Common myeloid progenitor, CD34-positive (primary cell): ENCODE data around the gene MGST3. TPM values are rescaled to one million over a fixed set of nuclear protein-coding genes. Genes with fewer than 3 reads are reported as not detected.
"Not testable (repeated sequence)": the region's sequence is repeated elsewhere in the genome, so short reads cannot be mapped to it uniquely, and the experiment has no call there.

ENCODE experiments used
- CTCF ChIA-PET: fragments of 350-600 bp; sonication (Branson Sonifier 250); formaldehyde crosslinking; loops from one replicate; lab custom pipeline; 2021; ENCODE audit warnings: antibody characterized with exemption; lab: Charles Lee
- POLR2A ChIA-PET: fragments of 350-600 bp; sonication (Branson Sonifier 250); formaldehyde crosslinking; loops from one replicate; lab custom pipeline; 2021; ENCODE audit warnings: antibody characterized with exemption; lab: Charles Lee
- DNase-seq, 3 donors: peaks; one replicate each; pipeline versions ENCODE4 v3.0.0 to v3.0.0-alpha.2; 2013
- H3K27ac ChIP-seq, 2 experiments: 1 replicate in 1 of 2; 2 replicates in 1 of 2; pipeline ENCODE4 v1.7.0; 2013; ENCODE audit warnings: inconsistent platforms in 2 of 2, low read length in 2 of 2, mild to moderate bottlenecking in 2 of 2, low read depth in 1 of 2, moderate library complexity in 1 of 2; ENCODE audit not compliant: severe bottlenecking in 2 of 2, insufficient read depth in 1 of 2, poor library complexity in 1 of 2
- H3K27me3 ChIP-seq, 5 experiments: replicated peaks in 2 of 5; 1 replicate in 3 of 5; 2 replicates in 2 of 5; pipeline versions ENCODE4 v1.6.1 to v1.7.0; 2013; ENCODE audit warnings: low read length in 4 of 5, mild to moderate bottlenecking in 2 of 5, moderate library complexity in 2 of 5, inconsistent platforms in 1 of 5; ENCODE audit not compliant: insufficient read depth in 5 of 5, control insufficient read depth in 4 of 5
- H3K36me3 ChIP-seq, 4 experiments: 1 replicate in 2 of 4; 2 replicates in 2 of 4; pipeline versions ENCODE4 v1.6.1 to v1.7.0; 2013; ENCODE audit warnings: low read length in 3 of 4, control low read depth in 1 of 4, mild to moderate bottlenecking in 1 of 4; ENCODE audit not compliant: control insufficient read depth in 4 of 4, insufficient read depth in 4 of 4
- H3K4me1 ChIP-seq, 4 experiments: 1 replicate in 3 of 4; 2 replicates in 1 of 4; pipeline versions ENCODE4 v1.6.1 to v1.7.1; 2013; ENCODE audit warnings: low read length in 3 of 4, mild to moderate bottlenecking in 3 of 4, control low read depth in 1 of 4, inconsistent platforms in 1 of 4, moderate library complexity in 1 of 4; ENCODE audit not compliant: control insufficient read depth in 4 of 4, insufficient read depth in 4 of 4; ENCODE audit errors: control extremely low read depth in 1 of 4
- H3K4me3 ChIP-seq, 7 experiments: 1 replicate in 4 of 7; 2 replicates in 3 of 7; pipeline versions ENCODE4 v1.5.1 to v1.7.0; 2013; ENCODE audit warnings: mild to moderate bottlenecking in 7 of 7, low read length in 6 of 7, moderate library complexity in 6 of 7, inconsistent platforms in 2 of 7, low read depth in 2 of 7, control low read depth in 1 of 7; ENCODE audit not compliant: insufficient read depth in 4 of 7, control insufficient read depth in 1 of 7; ENCODE audit errors: extremely low read depth in 1 of 7
- H3K9me3 ChIP-seq, 5 experiments: 1 replicate in 4 of 5; 2 replicates in 1 of 5; pipeline versions ENCODE4 v1.6.1 to v1.7.1; 2013; ENCODE audit warnings: low read length in 4 of 5, mild to moderate bottlenecking in 2 of 5, inconsistent platforms in 1 of 5, low read depth in 1 of 5, moderate library complexity in 1 of 5; ENCODE audit not compliant: control insufficient read depth in 4 of 5, insufficient read depth in 2 of 5; ENCODE audit errors: control extremely low read depth in 1 of 5
- WGBS: methylation state at CpG from one replicate; pipeline ENCODE4 v1.1.5; 2013; ENCODE audit not compliant: insufficient coverage; 5-methylcytosine and 5-hydroxymethylcytosine counted together
- polyA plus RNA-seq: library from polyadenylated mRNA; unstranded; fragments of 120-200 nt; gene quantifications from one replicate; pipeline ENCODE4 v1.2.1, GENCODE V29; 2013

MGST3 gene
- 64.4 TPM for polyA plus RNA-seq

- Histone ChIP-seq H3K9me3 (no peaks in the 10 kb centered on the region), H3K27me3 (no peaks in the 10 kb centered on the region), H3K27ac (peak within 1 kb of the TSS; percentile 44 to 84), H3K4me1 (peaks cover 14 to 27% (median 21%) of the 10 kb centered on the region in 4 experiments), H3K36me3 (no peaks in the 10 kb centered on the region), H3K4me3 (peak within 1 kb of the TSS; percentile 86 to 99 (median 93))
- peak; percentile 95 to 98 (median 97) for DNase-seq
- ChIA-PET POLR2A (no interaction called here), CTCF (interaction anchor here (1.3 kb wide), 1 partner anchor 67 kb away, joined by 5 read pairs; no protein-coding TSS in a partner anchor)
- 0% methylated on average over 46 of the region's 56 CpGs for WGBS
Measured at GRCh38 chr1:165630629-165631341, at the start of gene MGST3. Gene MGST3, plus strand, starts transcription at chr1:165631234. Its CDS starts 18,614 bp downstream, at chr1:165649848.

GRCh38 chr1:165581926-165582325, 49.1 kb upstream of the MGST3 start:
- Histone ChIP-seq H3K27ac (no peak overlapping the region), H3K4me1 (no peaks in the 10 kb centered on the region), H3K9me3 (peaks cover 0 to 3% (median 0%) of the 10 kb centered on the region in 5 experiments), H3K4me3 (no peak overlapping the region), H3K36me3 (no peaks in the 10 kb centered on the region), H3K27me3 (peaks cover 2 to 32% (median 14%) of the 10 kb centered on the region in 5 experiments)
- ChIA-PET CTCF (no interaction called here), POLR2A (no interaction called here)
- 98% methylated on average over 25 of the region's 25 CpGs for WGBS
- no peak for DNase-seq

- Histone ChIP-seq H3K27ac (no peak overlapping the region), H3K4me3 (no peak overlapping the region), H3K4me1 (no peaks in the 10 kb centered on the region), H3K9me3 (peaks cover 0 to 3% (median 0%) of the 10 kb centered on the region in 5 experiments), H3K27me3 (peaks cover 14 to 59% (median 32%) of the 10 kb centered on the region in 5 experiments), H3K36me3 (no peaks in the 10 kb centered on the region)
- POLR2A ChIA-PET: interaction anchor here (1.4 kb wide), 1 partner anchor 11 kb away, joined by 3 read pairs; no protein-coding TSS in a partner anchor
- 100% methylated on average over 1 of the region's 3 CpGs for WGBS
- CTCF ChIA-PET: interaction anchor here (1.1 to 5.4 kb wide), 5 partner anchors 8 to 218 kb away, joined by 3 to 22 read pairs (median 5); no protein-coding TSS in a partner anchor
- DNase-seq: no peak
Measured at GRCh38 chr1:165586398-165586797, 44.6 kb upstream of the MGST3 start.

- DNase-seq, H3K27ac ChIP-seq, POLR2A ChIA-PET, H3K4me3 ChIP-seq, H3K36me3 ChIP-seq, H3K4me1 ChIP-seq, H3K9me3 ChIP-seq: not testable (repeated sequence)
- CTCF ChIA-PET: interaction anchor here (1.5 to 8.8 kb wide), 10 partner anchors 46 to 333 kb away, joined by 5 to 100 read pairs (median 10); no protein-coding TSS in a partner anchor
- whole genome bisulfite sequencing: 100% methylated on average over 1 of the region's 4 CpGs
- H3K27me3 ChIP-seq: peaks cover 27 to 92% (median 43%) of the 10 kb centered on the region in 5 experiments
Measured at GRCh38 chr1:165591391-165591790, 39.6 kb upstream of the MGST3 start.

- Histone ChIP-seq H3K4me1 (peaks cover 0 to 9% (median 8%) of the 10 kb centered on the region in 4 experiments), H3K27me3 (peaks cover 22 to 87% (median 33%) of the 10 kb centered on the region in 5 experiments), H3K4me3 (no peak overlapping the region), H3K9me3 (no peaks in the 10 kb centered on the region), H3K27ac (no peak overlapping the region), H3K36me3 (no peaks in the 10 kb centered on the region)
- DNase-seq: peak; percentile 81 to 90 (median 83)
- ChIA-PET CTCF (interaction anchor here (0.9 to 8.8 kb wide), 19 partner anchors 9 to 448 kb away, joined by 3 to 100 read pairs (median 5); no protein-coding TSS in a partner anchor), POLR2A (no interaction called here)
- WGBS: 2% methylated on average over 7 of the region's 10 CpGs
Measured at GRCh38 chr1:165592945-165593823, 37.9 kb upstream of the MGST3 start.

GRCh38 chr1:165595246-165595938, 35.6 kb upstream of the MGST3 start:
- CTCF ChIA-PET: interaction anchor here (1.0 to 8.8 kb wide), 7 partner anchors 184 to 227 kb away, joined by 3 to 100 read pairs (median 6); no protein-coding TSS in a partner anchor
- Histone ChIP-seq H3K27me3 (peaks cover 15 to 65% (median 23%) of the 10 kb centered on the region in 5 experiments), H3K27ac (no peak overlapping the region), H3K9me3 (no peaks in the 10 kb centered on the region), H3K4me1 (peaks cover 0 to 16% (median 15%) of the 10 kb centered on the region in 4 experiments), H3K4me3 (no peak overlapping the region), H3K36me3 (no peaks in the 10 kb centered on the region)
- POLR2A ChIA-PET: interaction anchor here (0.5 kb wide), 1 partner anchor 10 kb away, joined by 3 read pairs; no protein-coding TSS in a partner anchor
- no CpG with 5 or more reads among the region's 1 CpG for WGBS
- DNase-seq: no peak
